IMR-90 (cell line): ENCODE results near the gene SLC2A14. TPM values are rescaled to one million over a fixed set of nuclear protein-coding genes. Genes with fewer than 3 reads are reported as not detected.

Source experiments
- ATAC-seq: fragments of 200-7000 bp; cut with Tn5 transposase; 2 replicates; pipeline ENCODE4 v1.9.1; 2020; ENCODE audit warnings: low read depth, mild to moderate bottlenecking, moderate library complexity
- BruUV-seq: library from RNA; stranded (reverse); fragments of 400-500 nt; replicated peaks from 2 replicates; lab custom pipeline; 2021; lab: Mats Ljungman, UMichigan
- CTCF ChIA-PET: fragments of 300-600 bp; formaldehyde crosslinking; extraction: SDS; loops from one replicate; lab custom pipeline; 2021; ENCODE audit warnings: antibody characterized with exemption; lab: Yijun Ruan, JAX
- POLR2A ChIA-PET: fragments of 300-600 bp; sonication (Branson Sonifier 250); formaldehyde crosslinking; loops from one replicate; lab custom pipeline; 2022; ENCODE audit warnings: antibody characterized with exemption; ENCODE audit not compliant: unreplicated experiment; lab: Charles Lee
- DNase-seq: peaks from one replicate; pipeline ENCODE4 v3.0.0; 2013
- H2AFZ ChIP-seq: replicated peaks from 2 replicates; pipeline ENCODE3; 2013; ENCODE audit warnings: low read length, mild to moderate bottlenecking; ENCODE audit not compliant: poor library complexity
- H2AK5ac ChIP-seq: 2 replicates; pipeline ENCODE4 v1.6.1; 2013; ENCODE audit warnings: low read depth, low read length, inconsistent platforms
- H2AK9ac ChIP-seq: replicated peaks from 2 replicates; pipeline ENCODE3; 2013; ENCODE audit warnings: mild to moderate bottlenecking, low read depth, low read length, moderate library complexity; ENCODE audit not compliant: poor library complexity
- H2BK120ac ChIP-seq: 2 replicates; pipeline ENCODE4 v1.6.1; 2013; ENCODE audit warnings: low read depth, low read length, inconsistent platforms
- H2BK15ac ChIP-seq: 3 replicates; pipeline ENCODE4 v1.6.1; 2013; ENCODE audit warnings: low read depth, low read length, inconsistent platforms
- H2BK20ac ChIP-seq: 2 replicates; pipeline ENCODE4 v1.6.1; 2013; ENCODE audit warnings: low read depth, mild to moderate bottlenecking, inconsistent platforms, low read length, moderate library complexity
- H2BK5ac ChIP-seq: 2 replicates; pipeline ENCODE4 v1.6.1; 2013; ENCODE audit warnings: mild to moderate bottlenecking, low read depth, low read length, inconsistent platforms; ENCODE audit not compliant: poor library complexity, severe bottlenecking
- H3K14ac ChIP-seq: replicated peaks from 2 replicates; pipeline ENCODE4 v1.6.1; 2013; ENCODE audit warnings: low read depth, low read length, inconsistent platforms
- H3K18ac ChIP-seq: 2 replicates; pipeline ENCODE4 v1.6.1; 2013; ENCODE audit warnings: low read depth, low read length, control low read depth
- H3K23ac ChIP-seq: 2 replicates; pipeline ENCODE4 v1.6.1; 2013; ENCODE audit warnings: low read depth, low read length, inconsistent platforms
- H3K27ac ChIP-seq: 2 replicates; pipeline ENCODE4 v1.5.1; 2013; ENCODE audit warnings: mild to moderate bottlenecking, control low read depth, low read length; ENCODE audit not compliant: insufficient read depth
- H3K27me3 ChIP-seq: 2 replicates; pipeline ENCODE4 v1.6.1; 2013; ENCODE audit warnings: low read length; ENCODE audit not compliant: control insufficient read depth, insufficient read depth
- H3K36me3 ChIP-seq: 2 replicates; pipeline ENCODE4 v1.6.1; 2013; ENCODE audit warnings: low read length, mixed read lengths; ENCODE audit not compliant: control insufficient read depth, insufficient read depth
- H3K4ac ChIP-seq: 2 replicates; pipeline ENCODE4 v1.6.1; 2013; ENCODE audit warnings: low read depth, low read length, inconsistent platforms
- H3K4me1 ChIP-seq: 2 replicates; pipeline ENCODE4 v1.6.1; 2013; ENCODE audit warnings: low read length, mixed read lengths; ENCODE audit not compliant: control insufficient read depth, insufficient read depth
- H3K4me2 ChIP-seq: 2 replicates; pipeline ENCODE4 v1.6.1; 2013; ENCODE audit warnings: low read depth, mild to moderate bottlenecking, control low read depth, low read length, moderate library complexity
- H3K4me3 ChIP-seq: 2 replicates; pipeline ENCODE4 v1.5.1; 2013; ENCODE audit warnings: low read depth, mild to moderate bottlenecking, control low read depth, low read length, moderate library complexity; ENCODE audit not compliant: insufficient read depth
- H3K56ac ChIP-seq: 2 replicates; pipeline ENCODE4 v1.6.1; 2013; ENCODE audit warnings: low read length, inconsistent platforms; ENCODE audit not compliant: insufficient read depth; ENCODE audit errors: extremely low read depth
- H3K79me1 ChIP-seq, 2 experiments: 2 replicates each; pipeline ENCODE4 v1.6.1; 2013; ENCODE audit warnings: low read length in 2 of 2, inconsistent platforms in 1 of 2, low read depth in 1 of 2
- H3K9ac ChIP-seq: 2 replicates; pipeline ENCODE4 v1.6.1; 2013; ENCODE audit warnings: low read depth, low read length, control low read depth
- H3K9me1 ChIP-seq: 2 replicates; pipeline ENCODE4 v1.6.1; 2013; ENCODE audit warnings: low read length, inconsistent platforms; ENCODE audit not compliant: insufficient read depth
- H3K9me3 ChIP-seq: 2 replicates; pipeline ENCODE4 v1.6.1; 2013; ENCODE audit warnings: low read length; ENCODE audit not compliant: control insufficient read depth, insufficient read depth
- H4K20me1 ChIP-seq: 2 replicates; pipeline ENCODE4 v1.6.1; 2013; ENCODE audit warnings: low read length, inconsistent platforms; ENCODE audit not compliant: insufficient read depth
- H4K5ac ChIP-seq: 2 replicates; pipeline ENCODE4 v1.6.1; 2013; ENCODE audit warnings: mild to moderate bottlenecking, low read depth, low read length, control low read depth
- H4K8ac ChIP-seq, 2 experiments: 2 replicates each; pipeline ENCODE4 v1.6.1; 2013; ENCODE audit warnings: low read depth in 2 of 2, low read length in 2 of 2, control low read depth in 1 of 2, inconsistent platforms in 1 of 2
- H4K91ac ChIP-seq: 2 replicates; pipeline ENCODE4 v1.6.1; 2013; ENCODE audit warnings: low read depth, low read length, inconsistent platforms; ENCODE audit not compliant: insufficient read depth
- BHLHE40 ChIP-seq: fragments of 150-350 bp; IDR thresholded peaks from 2 replicates; pipeline ENCODE4 v1.6.1; 2016; ENCODE audit warnings: mild to moderate bottlenecking, low read depth, low read length
- CTCF ChIP-seq: conservative IDR thresholded peaks from 2 replicates; pipeline ENCODE4 v1.5.1; 2012; ENCODE audit warnings: mild to moderate bottlenecking, low read depth, low read length, improper control_type of control experiment
- RCOR1 ChIP-seq: IDR thresholded peaks from 2 replicates; pipeline ENCODE4 v1.6.1; 2012; ENCODE audit warnings: mild to moderate bottlenecking, low read length, improper control_type of control experiment; ENCODE audit not compliant: insufficient replicate concordance
- WGBS, 2 experiments: methylation state at CpG; one replicate each; pipeline versions ENCODE4 v1.1.5 to v1.1.7; 2013; ENCODE audit warnings: missing lambda C conversion rate in 2 of 2; ENCODE audit not compliant: insufficient read length in 1 of 2; ENCODE audit errors: extremely low coverage in 2 of 2; 5-methylcytosine and 5-hydroxymethylcytosine counted together
- dilution Hi-C: fragments of 300-500 bp; cut with HindIII; formaldehyde crosslinking; loops from one replicate; pipeline ENCODE4 v1.14.3; 2018; ENCODE audit warnings: low sequenced_read_pairs; ENCODE audit not compliant: unreplicated experiment
- in situ Hi-C: fragments of 300-500 bp; cut with MboI; formaldehyde crosslinking; loops from 3 replicates; pipeline ENCODE4 v1.14.3; 2019; ENCODE audit warnings: low sequenced_read_pairs, inconsistent platforms, mixed read lengths
- intact Hi-C: fragments of 100-400 bp; cut with micrococcal nuclease; formaldehyde crosslinking; loops from 2 replicates; pipeline ENCODE4 v1.10.0; 2022
- polyA plus RNA-seq, 3 experiments: library from polyadenylated mRNA; depleted of rRNA; stranded (reverse); fragments of >200 nt; gene quantifications; 2 replicates each; pipeline ENCODE4 v1.2.3, GENCODE V29; 2012; ENCODE audit warnings: low replicate concordance in 1 of 3
- total RNA-seq: library from RNA; depleted of rRNA; stranded (reverse); fragments of >200 nt; gene quantifications from 2 replicates; pipeline ENCODE4 v1.2.3, GENCODE V29; 2012

Gene SLC2A14
- total and polyA plus RNA-seq, 2 of the 4 experiments (the other 2 are of a cell fraction) = 0.05 TPM; not detected in 1

- TF ChIP-seq CTCF (no peak), BHLHE40 (no peak), RCOR1 (no peak)
- no peaks in the 10 kb centered on the region for H3K9me1 ChIP-seq
- H3K79me1 ChIP-seq = no peaks in the 10 kb centered on the region
- no peak overlapping the region for H2AFZ ChIP-seq
- H2BK20ac ChIP-seq = no peak overlapping the region
- no peak overlapping the region for H2AK9ac ChIP-seq
- H3K23ac ChIP-seq = no peak overlapping the region
- no peak for DNase-seq
- H3K9me3 ChIP-seq = no peaks in the 10 kb centered on the region
- H4K91ac ChIP-seq = no peak overlapping the region
- H3K4ac ChIP-seq = no peak overlapping the region
- no peak overlapping the region for H3K9ac ChIP-seq
- H3K4me3 ChIP-seq = no peak overlapping the region
- H3K56ac ChIP-seq = no peak overlapping the region
- no peak overlapping the region for H3K27ac ChIP-seq
- in situ Hi-C loops (no loop called here), intact Hi-C loops (no loop called here), dilution Hi-C loops (no loop called here)
- ATAC-seq = no peak
- H2BK5ac ChIP-seq = no peak overlapping the region
- no peaks in the 10 kb centered on the region for H3K4me1 ChIP-seq
- POLR2A ChIA-PET = no interaction called here
- H3K14ac ChIP-seq = no peak overlapping the region
- no peak overlapping the region for H3K4me2 ChIP-seq
- no peak overlapping the region for H2AK5ac ChIP-seq
- H2BK15ac ChIP-seq = no peak overlapping the region
- H2BK120ac ChIP-seq = no peak overlapping the region
- no TSS peak for BruUV-seq
- no peak overlapping the region for H4K8ac ChIP-seq
- H3K18ac ChIP-seq = no peak overlapping the region
- H4K20me1 ChIP-seq = no peaks in the 10 kb centered on the region
- H4K5ac ChIP-seq = no peak overlapping the region
- H3K36me3 ChIP-seq = no peaks in the 10 kb centered on the region
- H3K27me3 ChIP-seq = no peaks in the 10 kb centered on the region
- 100% methylated on average over 2 of the region's 6 CpGs; no CpG with 5 or more reads in 1 of the 2 experiments for WGBS, 2 experiments
- CTCF ChIA-PET = no interaction called here
These were observed 90.7 kb downstream of the SLC2A14 start for GRCh38 chr12:7782055-7782454.
